Dedifferentiated amniotic fluid mesenchymal stem cell (primary cell): ENCODE measurements around the gene CSF2RB.

Experiments
- DNase-seq: peaks from one replicate; pipeline ENCODE4 v3.0.0-alpha.2; 2016; ENCODE audit errors: extremely low spot score

Gene CSF2RB

DNA sequence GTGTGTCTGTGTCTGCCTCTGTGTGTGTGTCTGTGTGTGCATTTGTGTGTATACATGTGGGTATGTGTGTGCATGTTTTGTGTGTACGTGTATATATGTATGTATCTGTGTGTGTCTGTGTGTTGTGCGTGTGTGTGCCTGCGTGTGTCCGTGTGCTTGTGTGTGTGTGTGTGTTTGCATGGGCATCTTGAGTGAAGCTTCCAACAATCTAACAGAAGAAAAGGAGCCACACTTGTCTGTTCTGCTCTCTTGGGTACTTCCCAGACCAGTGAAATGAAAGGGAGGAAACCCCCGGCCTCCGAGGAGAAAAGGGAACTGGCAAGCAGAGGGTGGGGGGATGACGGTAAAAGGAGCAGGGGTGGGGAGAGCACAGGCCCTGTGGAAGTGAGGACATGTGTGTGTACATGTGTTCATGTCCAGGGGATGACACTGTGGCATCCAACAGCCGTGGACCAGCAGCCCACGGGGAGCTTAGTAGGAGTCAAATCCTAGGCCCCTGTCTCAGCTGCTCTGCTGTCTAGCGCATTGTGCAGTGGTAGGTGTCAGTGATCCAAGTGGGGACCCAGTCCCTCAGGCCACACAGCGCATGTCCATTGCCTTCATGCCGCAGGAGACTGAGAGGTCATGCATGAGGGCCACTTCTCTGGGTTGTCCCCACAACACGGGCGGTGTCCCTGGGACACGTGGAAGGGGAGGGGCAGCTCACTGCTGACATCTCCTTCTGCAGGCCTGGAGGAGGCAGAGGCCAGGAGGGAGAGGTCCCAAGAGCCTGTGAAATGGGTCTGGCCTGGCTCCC, 8.1 kb downstream of the CSF2RB start:
- DNase-seq: no peak

DNA sequence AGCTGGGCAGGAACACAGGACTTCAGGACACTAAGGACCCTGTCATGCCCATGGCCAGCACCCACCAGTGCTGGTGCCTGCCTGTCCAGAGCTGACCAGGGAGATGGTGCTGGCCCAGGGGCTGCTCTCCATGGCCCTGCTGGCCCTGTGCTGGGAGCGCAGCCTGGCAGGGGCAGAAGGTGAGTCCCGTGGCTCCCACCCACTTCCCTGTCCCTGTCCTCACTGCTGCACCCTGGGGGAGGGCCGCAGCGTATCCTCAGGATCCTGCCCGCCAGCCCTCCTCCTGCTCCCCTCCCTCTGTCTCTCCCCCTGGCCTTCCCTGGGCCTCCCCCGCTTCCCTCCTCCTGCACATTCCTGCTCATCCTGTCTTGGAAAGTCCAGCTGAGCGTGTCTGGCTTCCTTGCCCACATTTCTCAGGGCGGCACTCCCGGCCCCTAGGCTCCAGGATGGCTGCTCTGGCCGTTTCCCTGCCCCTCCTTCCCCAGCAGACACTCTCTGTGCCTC, 8.7 kb downstream of the CSF2RB start:
- no peak for DNase-seq

DNA sequence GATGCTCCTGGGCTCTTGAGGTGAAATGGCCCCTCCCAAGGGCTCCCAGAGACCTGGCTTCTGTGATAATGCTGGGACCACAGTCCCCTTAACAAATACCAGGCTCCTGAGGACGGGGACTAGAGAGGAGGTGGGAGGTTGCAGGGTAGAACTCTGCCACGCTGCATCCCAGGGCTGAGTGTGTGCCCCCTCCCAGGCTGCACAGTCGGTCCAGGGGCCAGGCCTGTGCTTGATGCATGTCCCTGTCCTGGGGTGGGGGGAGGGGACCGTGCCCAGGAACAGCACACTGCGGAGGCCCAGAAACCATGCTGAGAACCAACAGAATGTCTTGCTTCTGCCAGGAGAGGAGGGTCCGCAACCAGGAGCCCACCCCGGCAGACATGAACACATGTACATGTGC, 9.3 kb downstream of the CSF2RB start:
- no peak for DNase-seq

DNA sequence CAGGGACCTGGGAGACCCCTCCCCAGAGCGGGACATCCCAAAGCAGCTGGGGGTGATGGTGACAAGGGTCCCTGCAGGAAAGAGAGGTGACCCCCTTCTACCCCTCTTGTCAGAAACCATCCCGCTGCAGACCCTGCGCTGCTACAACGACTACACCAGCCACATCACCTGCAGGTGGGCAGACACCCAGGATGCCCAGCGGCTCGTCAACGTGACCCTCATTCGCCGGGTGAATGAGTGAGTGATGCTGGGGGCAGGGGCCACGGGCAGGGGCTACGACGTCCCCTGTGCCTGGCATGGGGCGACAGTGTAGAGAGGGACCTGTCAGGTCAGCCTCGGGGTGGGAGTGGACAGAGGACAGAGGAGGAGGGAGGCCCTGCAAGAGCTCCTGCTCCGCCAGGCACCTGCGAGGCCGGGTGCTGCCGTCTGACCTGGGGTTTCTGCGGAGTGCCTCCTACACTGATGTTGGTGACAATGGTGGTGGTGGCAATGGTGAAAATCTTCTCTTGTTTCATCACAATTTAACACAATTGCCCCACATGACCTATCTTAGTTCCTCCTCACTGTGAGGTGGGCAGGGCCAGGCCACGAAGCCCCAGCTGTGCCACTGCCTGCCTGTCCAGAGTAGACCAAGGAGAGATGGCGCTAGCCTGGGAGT, 9.8 kb downstream of the CSF2RB start:
- no peak for DNase-seq

DNA sequence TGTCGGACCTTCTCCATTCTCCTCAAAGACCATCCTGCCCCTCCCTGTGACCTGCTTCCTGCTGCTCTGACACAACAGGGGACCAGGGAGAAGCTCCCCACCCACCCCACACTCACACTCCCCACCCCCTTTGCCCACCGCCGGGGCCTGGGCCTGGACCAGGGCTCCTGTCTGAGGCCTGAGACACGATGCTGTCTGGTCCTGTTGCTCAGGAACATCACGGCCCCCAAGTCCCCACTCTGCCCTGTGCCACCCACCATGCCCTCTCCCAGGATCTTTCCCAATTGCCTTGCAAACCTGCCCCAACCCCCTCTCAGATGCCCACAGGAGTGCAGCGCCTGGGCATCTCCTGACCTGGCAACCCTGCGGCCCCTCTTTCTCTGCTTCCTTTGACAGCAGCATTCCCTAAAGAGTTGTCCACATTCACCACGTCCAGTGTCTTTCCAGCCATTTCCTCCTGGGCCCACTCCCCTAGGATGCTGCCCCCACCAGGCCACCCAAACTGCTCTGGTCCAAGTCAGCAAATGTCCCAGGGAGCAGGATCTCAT, 10.8 kb downstream of the CSF2RB start:
- no peak for DNase-seq

GRCh38 chr22:36925388-36926290, 12.2 kb downstream of the CSF2RB start:
- no peak for DNase-seq

- DNase-seq: no peak
Observed at GRCh38 chr22:36926309-36926708, 12.9 kb downstream of the CSF2RB start.

DNA sequence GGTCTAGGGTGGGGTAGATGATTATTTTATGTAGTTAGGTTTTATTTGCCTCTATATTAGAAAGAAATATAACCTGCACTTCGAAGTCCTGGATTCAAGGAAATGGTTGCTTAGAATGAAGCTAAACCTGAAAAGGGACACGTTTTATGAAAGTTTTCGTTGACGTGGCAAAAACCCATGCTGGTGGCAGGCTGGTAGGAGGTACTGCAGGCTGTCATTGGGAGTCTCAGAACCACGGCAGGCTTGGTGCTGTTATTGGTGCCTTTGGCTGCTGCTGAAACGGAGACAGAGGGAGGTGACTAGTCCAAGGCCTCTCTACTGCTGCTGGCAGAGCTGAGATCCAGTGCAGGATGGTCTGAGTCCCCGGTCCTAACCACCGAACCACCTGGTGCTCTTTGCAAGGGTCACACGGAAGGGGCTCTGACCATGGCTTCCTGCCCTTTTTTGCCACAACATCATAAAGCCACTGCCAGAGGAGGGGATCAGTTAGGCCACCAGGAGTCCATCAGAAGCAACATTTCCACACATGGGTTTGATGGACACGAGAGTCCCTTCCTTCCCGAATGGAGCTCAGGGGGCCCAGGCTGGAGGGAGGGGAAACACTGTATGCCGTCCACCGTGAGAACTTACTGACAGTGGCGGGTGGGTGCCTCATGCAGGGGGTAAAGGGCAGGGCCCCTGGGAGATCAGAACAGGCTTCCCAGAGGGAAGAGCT, 13.4 kb downstream of the CSF2RB start:
- no peak for DNase-seq

- no peak for DNase-seq
Observed at GRCh38 chr22:36927671-36928070, 14.2 kb downstream of the CSF2RB start.

DNA sequence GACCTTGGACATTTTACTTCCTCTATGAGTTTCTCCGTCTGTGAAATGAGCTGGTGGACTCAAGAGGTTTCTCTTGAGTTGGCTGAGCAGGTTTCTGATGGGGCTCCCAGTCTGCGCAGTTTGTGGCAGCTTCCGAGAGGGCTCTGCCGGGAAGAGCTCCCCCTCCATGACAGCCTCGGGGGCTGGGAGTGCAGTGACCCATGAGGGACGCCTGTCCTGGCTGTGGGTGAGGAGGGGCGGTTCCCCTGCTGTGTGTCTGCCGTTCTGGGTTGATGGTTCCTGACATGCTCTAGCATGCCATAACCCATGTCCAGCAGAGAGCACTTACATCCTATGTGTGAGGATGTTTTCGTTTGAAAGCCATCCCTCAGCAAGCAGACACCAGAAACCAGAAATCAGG, 14.8 kb downstream of the CSF2RB start:
- DNase-seq: no peak

DNA sequence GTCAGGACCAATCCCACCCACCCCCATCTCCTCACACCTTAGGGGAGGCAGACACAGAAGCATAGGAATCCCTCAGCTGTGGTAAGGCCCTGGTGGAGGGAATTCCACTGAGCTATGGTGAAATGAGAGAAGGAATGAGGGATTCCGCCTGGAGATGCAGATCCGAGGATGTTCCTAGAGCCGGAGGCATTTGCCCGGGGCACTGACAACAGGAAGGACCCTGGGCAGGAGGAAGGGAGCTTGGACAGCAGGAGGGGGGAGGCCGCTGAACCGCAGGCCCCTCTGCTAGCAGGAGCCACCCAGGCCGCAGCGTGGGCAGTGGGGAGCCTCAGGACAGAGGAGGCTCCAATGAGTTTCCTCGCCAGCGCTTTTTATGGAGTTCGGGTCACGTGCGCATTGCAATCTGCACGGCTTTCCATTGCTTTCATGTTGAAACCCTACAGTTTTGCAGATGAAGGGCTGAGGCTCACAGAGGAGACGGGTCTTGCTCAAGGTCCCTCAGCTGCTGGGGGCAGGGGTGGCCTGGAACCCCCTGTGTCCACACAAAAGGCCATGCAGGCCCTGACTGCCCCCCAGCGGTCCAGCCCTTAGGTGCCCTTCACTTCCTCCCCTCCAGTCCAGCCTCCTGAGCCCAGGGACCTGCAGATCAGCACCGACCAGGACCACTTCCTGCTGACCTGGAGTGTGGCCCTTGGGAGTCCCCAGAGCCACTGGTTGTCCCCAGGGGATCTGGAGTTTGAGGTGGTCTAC, 15.5 kb downstream of the CSF2RB start:
- DNase-seq: no peak

DNA sequence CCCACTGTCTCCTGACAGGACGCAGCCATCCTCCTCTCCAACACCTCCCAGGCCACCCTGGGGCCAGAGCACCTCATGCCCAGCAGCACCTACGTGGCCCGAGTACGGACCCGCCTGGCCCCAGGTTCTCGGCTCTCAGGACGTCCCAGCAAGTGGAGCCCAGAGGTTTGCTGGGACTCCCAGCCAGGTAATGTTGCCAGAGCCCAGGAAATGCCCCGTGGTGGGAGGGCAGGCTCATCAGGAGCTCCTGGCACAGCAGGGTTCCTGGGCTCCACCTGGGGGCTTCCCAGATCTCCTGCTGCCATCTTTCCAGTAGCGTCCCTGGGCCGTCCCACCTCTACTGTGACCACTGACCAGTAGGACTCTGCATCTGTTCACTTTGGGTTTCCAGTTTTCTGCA, 16.2 kb downstream of the CSF2RB start:
- DNase-seq: no peak

DNA sequence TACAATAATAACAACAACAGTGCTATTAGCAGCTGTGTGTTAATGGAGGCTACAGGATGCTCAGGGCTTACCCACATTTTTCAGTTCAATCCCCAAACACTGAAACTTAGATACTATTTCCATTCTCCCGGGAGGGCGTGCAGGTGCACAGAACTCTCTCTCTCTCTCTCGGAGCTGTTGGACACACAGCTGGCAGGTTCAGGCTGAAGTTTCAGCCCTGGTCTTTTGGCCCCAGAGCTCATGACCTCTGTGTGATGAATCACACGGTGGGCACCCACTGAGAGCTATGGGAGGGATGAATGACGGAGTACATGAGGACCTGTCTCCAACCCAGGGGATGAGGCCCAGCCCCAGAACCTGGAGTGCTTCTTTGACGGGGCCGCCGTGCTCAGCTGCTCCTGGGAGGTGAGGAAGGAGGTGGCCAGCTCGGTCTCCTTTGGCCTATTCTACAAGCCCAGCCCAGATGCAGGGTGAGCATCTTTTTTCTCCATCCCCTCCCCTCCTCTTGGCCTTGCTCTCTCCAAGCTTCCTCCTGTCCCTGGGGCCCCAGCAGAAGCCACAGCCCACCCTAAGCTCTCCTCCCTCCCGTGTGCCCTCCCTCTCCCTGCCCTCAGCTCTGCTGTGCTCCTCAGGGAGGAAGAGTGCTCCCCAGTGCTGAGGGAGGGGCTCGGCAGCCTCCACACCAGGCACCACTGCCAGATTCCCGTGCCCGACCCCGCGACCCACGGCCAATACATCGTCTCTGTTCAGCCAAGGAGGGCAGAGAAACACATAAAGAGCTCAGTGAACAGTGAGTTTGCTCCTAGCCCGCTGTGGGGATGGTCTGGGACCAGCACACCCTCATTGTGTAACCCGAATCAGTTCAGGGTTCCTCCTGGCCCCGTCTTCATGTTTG, 16.9 kb downstream of the CSF2RB start:
- DNase-seq: no peak

GRCh38 chr22:36931446-36931845, 18.0 kb downstream of the CSF2RB start:
- DNase-seq: no peak

DNA sequence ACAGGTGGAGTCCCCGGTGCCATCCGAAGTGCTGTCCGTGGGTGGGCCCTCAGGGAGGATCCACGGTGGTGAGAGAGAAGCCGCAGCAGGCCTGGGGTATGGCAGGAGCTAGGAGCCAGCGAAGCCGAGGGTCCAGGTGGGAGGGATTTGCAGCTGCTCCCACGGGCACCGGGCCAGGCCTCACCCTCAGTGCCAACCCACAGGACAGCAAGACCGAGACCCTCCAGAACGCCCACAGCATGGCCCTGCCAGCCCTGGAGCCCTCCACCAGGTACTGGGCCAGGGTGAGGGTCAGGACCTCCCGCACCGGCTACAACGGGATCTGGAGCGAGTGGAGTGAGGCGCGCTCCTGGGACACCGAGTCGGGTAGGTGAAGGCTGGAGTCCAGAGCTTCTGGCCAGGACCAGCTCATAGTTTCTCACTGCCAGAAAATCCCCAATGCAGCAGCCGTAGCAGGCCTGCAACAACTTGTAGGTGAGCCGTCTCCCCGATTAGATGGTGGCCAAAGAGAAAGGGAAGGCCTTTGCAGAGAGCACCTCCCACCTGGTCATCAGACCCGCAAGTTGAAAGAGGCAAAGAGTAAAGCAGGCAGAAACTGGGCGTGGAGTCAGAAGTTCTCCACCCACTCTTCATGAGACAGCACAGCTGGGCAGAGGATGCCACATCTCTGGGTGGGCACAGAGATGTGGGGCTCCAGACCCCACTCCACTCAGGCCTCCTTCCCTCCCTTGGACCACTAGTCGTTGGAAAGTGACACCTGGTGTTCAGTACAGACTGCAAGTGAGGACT, 20.4 kb downstream of the CSF2RB start:
- no peak for DNase-seq

DNA sequence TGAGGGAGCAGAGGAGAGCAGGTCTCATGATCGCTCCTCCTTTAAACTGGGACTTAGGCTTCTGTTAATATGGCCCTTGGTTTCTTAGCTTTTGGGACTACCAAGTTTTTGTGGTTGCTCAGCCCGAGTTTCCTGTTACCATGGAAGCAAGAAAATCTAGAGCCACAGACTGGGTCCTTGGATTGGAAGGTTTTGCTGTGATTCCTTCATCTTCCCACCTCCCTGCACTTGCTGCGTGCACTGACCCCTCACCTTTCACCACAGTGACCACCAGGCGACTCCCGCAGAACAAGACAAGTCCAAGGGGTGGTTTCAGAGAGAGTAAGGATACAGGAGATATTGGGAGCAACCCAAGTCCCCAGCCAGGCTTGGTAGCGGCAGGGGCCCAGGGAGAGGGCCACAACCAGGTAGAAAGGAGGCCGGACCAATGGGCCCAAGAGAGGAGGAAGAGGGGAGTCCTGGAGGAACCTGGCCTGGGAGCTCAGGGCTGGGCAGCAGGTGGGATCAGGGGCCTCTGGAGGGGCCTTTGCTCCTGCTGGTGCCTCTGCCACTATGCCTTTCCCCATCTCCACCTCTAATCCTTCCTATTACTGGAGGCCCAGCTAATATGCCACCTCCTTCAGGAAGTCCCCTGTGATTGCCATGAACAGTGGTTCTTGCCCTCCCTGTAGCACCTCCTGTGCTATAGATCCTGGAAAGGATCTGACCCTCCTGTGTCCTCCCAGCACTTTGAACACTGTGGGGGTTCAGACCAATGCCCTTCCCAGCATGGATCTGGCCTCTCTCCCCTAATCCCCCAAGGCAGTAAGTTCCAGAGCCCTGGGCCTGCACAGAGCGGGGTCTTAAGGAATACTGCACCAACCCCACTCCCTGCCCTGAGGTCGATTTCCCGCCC, 21.2 kb downstream of the CSF2RB start:
- no peak for DNase-seq

- DNase-seq: no peak
Observed at GRCh38 chr22:36935313-36935610, 21.8 kb downstream of the CSF2RB start.

GRCh38 chr22:36935694-36936093, 22.3 kb downstream of the CSF2RB start:
- DNase-seq: no peak
